ENCODE measurements around the gene NUFIP1. TPM values are rescaled to one million over a fixed set of nuclear protein-coding genes. Genes with fewer than 3 reads are reported as not detected.

NUFIP1 gene
- total and polyA plus RNA-seq, 4 experiments from 2014 or later = 3.8 to 4.8 (median 4.4) TPM

- Mint-ChIP-seq H3K4me3 (no peak overlapping the region), H3K27ac (no peak overlapping the region), H3K9me3 (peaks cover 0 to 2% (median 0%) of the 10 kb centered on the region in 8 donors), H3K27me3 (no peaks in the 10 kb centered on the region), H3K36me3 (peaks cover 28 to 35% of the 10 kb centered on the region in 2 donors), H3K4me1 (peaks cover 0 to 9% (median 1%) of the 10 kb centered on the region in 4 donors)
- POLR2A ChIA-PET (ENCODE audit: partially characterized antibody) = no interaction called here
- no peak for DNase-seq
- peaks cover 14% of the 10 kb centered on the region for H3K36me3 ChIP-seq (ENCODE audit: insufficient read depth, low read length)
- intact Hi-C loops (cut with micrococcal nuclease) = no loop called here
- no peak overlapping the region for H3K27ac ChIP-seq (ENCODE audit: low read depth, low read length)
- no peaks in the 10 kb centered on the region for H3K27me3 ChIP-seq (ENCODE audit: insufficient read depth, low read length)
- H3K9me3 ChIP-seq (ENCODE audit: control insufficient read depth in 1 of 2, low read length in 2 of 2) = no peaks in the 10 kb centered on the region
- no peaks in the 10 kb centered on the region for H3K4me1 ChIP-seq (ENCODE audit: insufficient read depth, low read length)
- CTCF ChIA-PET (ENCODE audit: partially characterized antibody) = no interaction called here
- no peak overlapping the region for H3K4me3 ChIP-seq (ENCODE audit: low read length in 2 of 2)
These were observed 10.9 kb downstream of the NUFIP1 start for GRCh38 chr13:44978328-44978727.

GRCh38 chr13:44976949-44977583 is 12.2 kb downstream of the NUFIP1 start:
- H3K27me3 Mint-ChIP-seq = no peaks in the 10 kb centered on the region
- H3K36me3 Mint-ChIP-seq = peaks cover 28 to 37% of the 10 kb centered on the region in 2 donors
- Histone ChIP-seq H3K4me3 (ENCODE audit: low read length in 2 of 2) (no peak overlapping the region), H3K27ac (ENCODE audit: low read depth, low read length) (no peak overlapping the region), H3K36me3 (ENCODE audit: insufficient read depth, low read length) (peaks cover 14% of the 10 kb centered on the region), H3K27me3 (ENCODE audit: insufficient read depth, low read length) (no peaks in the 10 kb centered on the region), H3K4me1 (ENCODE audit: insufficient read depth, low read length) (no peaks in the 10 kb centered on the region), H3K9me3 (ENCODE audit: control insufficient read depth in 1 of 2, low read length in 2 of 2) (no peaks in the 10 kb centered on the region)
- H3K27ac Mint-ChIP-seq = no peak overlapping the region
- DNase-seq = no peak
- intact Hi-C loops (cut with micrococcal nuclease) = no loop called here
- H3K4me3 Mint-ChIP-seq = no peak overlapping the region
- CTCF ChIA-PET (ENCODE audit: partially characterized antibody) = interaction anchor here (9.6 kb wide), 1 partner anchor 495 kb away, joined by 104 read pairs; no protein-coding TSS in a partner anchor
- POLR2A ChIA-PET (ENCODE audit: partially characterized antibody) = no interaction called here
- H3K4me1 Mint-ChIP-seq = peaks cover 0 to 4% (median 0%) of the 10 kb centered on the region in 4 donors
- no peaks in the 10 kb centered on the region for H3K9me3 Mint-ChIP-seq

GRCh38 chr13:44976196-44976595 is 13.1 kb downstream of the NUFIP1 start:
- no peak overlapping the region for H3K4me3 Mint-ChIP-seq
- peaks cover 14% of the 10 kb centered on the region for H3K36me3 ChIP-seq (ENCODE audit: insufficient read depth, low read length)
- DNase-seq = no peak
- no peaks in the 10 kb centered on the region for H3K9me3 Mint-ChIP-seq
- POLR2A ChIA-PET (ENCODE audit: partially characterized antibody) = no interaction called here
- intact Hi-C loops (cut with micrococcal nuclease) = no loop called here
- H3K4me3 ChIP-seq (ENCODE audit: low read length in 2 of 2) = no peak overlapping the region
- no peak overlapping the region for H3K27ac ChIP-seq (ENCODE audit: low read depth, low read length)
- no peaks in the 10 kb centered on the region for H3K4me1 ChIP-seq (ENCODE audit: insufficient read depth, low read length)
- H3K27me3 Mint-ChIP-seq = no peaks in the 10 kb centered on the region
- no peak overlapping the region for H3K27ac Mint-ChIP-seq
- CTCF ChIA-PET (ENCODE audit: partially characterized antibody) = interaction anchor here (9.6 kb wide), 1 partner anchor 494 kb away, joined by 104 read pairs; no protein-coding TSS in a partner anchor
- H3K9me3 ChIP-seq (ENCODE audit: control insufficient read depth in 1 of 2, low read length in 2 of 2) = no peaks in the 10 kb centered on the region
- peaks cover 28 to 39% of the 10 kb centered on the region in 2 donors for H3K36me3 Mint-ChIP-seq
- H3K4me1 Mint-ChIP-seq = peaks cover 0 to 4% (median 0%) of the 10 kb centered on the region in 4 donors
- no peaks in the 10 kb centered on the region for H3K27me3 ChIP-seq (ENCODE audit: insufficient read depth, low read length)

- CTCF ChIA-PET (ENCODE audit: partially characterized antibody) = interaction anchor here (0.8 to 9.6 kb wide), 6 partner anchors 56 to 1066 kb away, joined by 3 to 104 read pairs (median 4); no protein-coding TSS in a partner anchor
- H3K4me3 ChIP-seq (ENCODE audit: low read length in 2 of 2) = no peak overlapping the region
These were observed 15.0 kb downstream of the NUFIP1 start for GRCh38 chr13:44974056-44974793.

GRCh38 chr13:44972956-44973581 is 16.2 kb downstream of the NUFIP1 start:
- peak in 1 of 5 donors; percentile 12 for DNase-seq
- Histone ChIP-seq H3K4me1 (ENCODE audit: insufficient read depth, low read length) (no peaks in the 10 kb centered on the region), H3K36me3 (ENCODE audit: insufficient read depth, low read length) (peaks cover 5% of the 10 kb centered on the region), H3K9me3 (ENCODE audit: control insufficient read depth in 1 of 2, low read length in 2 of 2) (no peaks in the 10 kb centered on the region), H3K4me3 (ENCODE audit: low read length in 2 of 2) (no peak overlapping the region), H3K27me3 (ENCODE audit: insufficient read depth, low read length) (no peaks in the 10 kb centered on the region), H3K27ac (ENCODE audit: low read depth, low read length) (no peak overlapping the region)
- Mint-ChIP-seq H3K27ac (no peak overlapping the region), H3K9me3 (no peaks in the 10 kb centered on the region), H3K4me3 (no peak overlapping the region), H3K36me3 (peaks cover 14 to 20% of the 10 kb centered on the region in 2 donors), H3K27me3 (no peaks in the 10 kb centered on the region), H3K4me1 (no peaks in the 10 kb centered on the region)
- intact Hi-C loops (cut with micrococcal nuclease) = loop anchor here (1.0 kb wide), 1 partner anchor 336 kb away; no protein-coding TSS in a partner anchor
- ChIA-PET POLR2A (ENCODE audit: partially characterized antibody) (no interaction called here), CTCF (ENCODE audit: partially characterized antibody) (interaction anchor here (0.7 to 9.6 kb wide), 7 partner anchors 31 to 1065 kb away, joined by 3 to 104 read pairs (median 4); no protein-coding TSS in a partner anchor)

More at GRCh38 chr13:44974056-44974793, 15.0 kb downstream of the NUFIP1 start:
- H3K27me3 Mint-ChIP-seq = no peaks in the 10 kb centered on the region
- Histone ChIP-seq H3K9me3 (ENCODE audit: control insufficient read depth in 1 of 2, low read length in 2 of 2) (no peaks in the 10 kb centered on the region), H3K27ac (ENCODE audit: low read depth, low read length) (no peak overlapping the region), H3K4me1 (ENCODE audit: insufficient read depth, low read length) (no peaks in the 10 kb centered on the region), H3K27me3 (ENCODE audit: insufficient read depth, low read length) (no peaks in the 10 kb centered on the region), H3K36me3 (ENCODE audit: insufficient read depth, low read length) (peaks cover 5% of the 10 kb centered on the region)
- peaks cover 20 to 28% of the 10 kb centered on the region in 2 donors for H3K36me3 Mint-ChIP-seq
- intact Hi-C loops (cut with micrococcal nuclease) = no loop called here
- DNase-seq = no peak
- POLR2A ChIA-PET (ENCODE audit: partially characterized antibody) = interaction anchor here (0.6 kb wide), 1 partner anchor 9 kb away, joined by 3 read pairs; no protein-coding TSS in a partner anchor
- H3K27ac Mint-ChIP-seq = no peak overlapping the region
- no peaks in the 10 kb centered on the region for H3K9me3 Mint-ChIP-seq
- H3K4me3 Mint-ChIP-seq = no peak overlapping the region
- H3K4me1 Mint-ChIP-seq = peaks cover 0 to 4% (median 0%) of the 10 kb centered on the region in 4 donors

- no peaks in the 10 kb centered on the region for H3K4me1 ChIP-seq (ENCODE audit: insufficient read depth, low read length)
- H3K27me3 Mint-ChIP-seq = no peaks in the 10 kb centered on the region
- peak overlapping the region in 1 of 7 donors; percentile 13 for H3K27ac Mint-ChIP-seq
- H3K9me3 ChIP-seq (ENCODE audit: control insufficient read depth in 1 of 2, low read length in 2 of 2) = no peaks in the 10 kb centered on the region
- no peak overlapping the region for H3K27ac ChIP-seq (ENCODE audit: low read depth, low read length)
- H3K27me3 ChIP-seq (ENCODE audit: insufficient read depth, low read length) = no peaks in the 10 kb centered on the region
- intact Hi-C loops (cut with micrococcal nuclease) = no loop called here
- DNase-seq = no peak
- ChIA-PET POLR2A (ENCODE audit: partially characterized antibody) (no interaction called here), CTCF (ENCODE audit: partially characterized antibody) (interaction anchor here (1.0 to 9.6 kb wide), 3 partner anchors 12 to 490 kb away, joined by 3 to 104 read pairs (median 3); no protein-coding TSS in a partner anchor)
- no peak overlapping the region for H3K4me3 Mint-ChIP-seq
- no peaks in the 10 kb centered on the region for H3K4me1 Mint-ChIP-seq
- H3K36me3 ChIP-seq (ENCODE audit: insufficient read depth, low read length) = no peaks in the 10 kb centered on the region
- no peaks in the 10 kb centered on the region for H3K9me3 Mint-ChIP-seq
- no peak overlapping the region for H3K4me3 ChIP-seq (ENCODE audit: low read length in 2 of 2)
- H3K36me3 Mint-ChIP-seq = peaks cover 10 to 15% of the 10 kb centered on the region in 2 donors
These were observed 17.3 kb downstream of the NUFIP1 start for GRCh38 chr13:44971656-44972595.
